Brain pericyte (primary cell): ENCODE results near the gene TPRKB.
"Not testable (repeated sequence)": the region's sequence is repeated elsewhere in the genome, so short reads cannot be mapped to it uniquely, and the experiment has no call there.

Experiments used
- DNase-seq: peaks from one replicate; pipeline ENCODE4 v3.0.0-alpha.2; 2012; ENCODE audit warnings: low read depth, low spot score

Gene TPRKB

GRCh38 chr2:73736855-73737779 lies at the start of gene TPRKB:
TPRKB (minus strand) TSS chr2:73737345; CDS start chr2:73734569, 2,776 bp downstream.
- DNase-seq = peak; percentile 85

DNA sequence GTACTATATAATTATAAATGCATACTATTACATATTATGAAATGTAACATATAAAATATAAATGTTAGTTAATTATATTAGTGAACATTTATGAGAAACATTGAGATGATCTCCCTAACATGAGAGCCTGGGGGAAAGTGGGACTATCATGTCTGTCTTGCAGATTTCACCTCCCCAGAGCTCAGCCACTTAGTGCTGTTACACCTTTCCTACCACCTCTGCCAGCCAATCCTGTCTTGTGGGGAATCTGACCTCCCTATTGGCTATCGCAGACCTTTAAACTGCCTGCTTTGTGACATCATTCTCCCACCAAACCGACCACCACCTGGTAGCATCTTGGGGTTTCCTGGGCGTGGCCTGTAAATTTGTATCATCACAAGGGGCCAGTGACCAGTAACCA lies 46.7 kb upstream of the TPRKB start, which contains the start of gene C2orf78:
TSS of gene C2orf78 (plus strand) at position 301 of the 400 bp plus-strand sequence. CDS start 127 bp downstream, outside the sequence.
- not testable (repeated sequence) for DNase-seq

GRCh38 chr2:73783402-73783801 lies 46.3 kb upstream of the TPRKB start:
- DNase-seq = not testable (repeated sequence)

DNA sequence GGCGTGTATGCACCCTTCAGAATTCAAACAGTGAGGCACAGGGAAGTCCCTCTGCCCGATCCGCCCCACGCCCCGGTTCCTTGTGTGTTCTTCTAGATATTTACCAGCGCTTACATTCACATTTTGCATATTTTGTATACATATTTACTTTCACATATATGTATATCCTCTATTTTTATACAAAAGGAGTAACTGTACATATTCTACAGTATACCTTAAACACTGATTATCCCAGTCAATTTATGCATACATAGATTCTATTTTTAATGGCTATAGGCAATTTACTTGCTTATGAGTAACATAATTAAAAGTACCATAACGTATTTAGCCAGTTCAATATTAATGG lies 43.1 kb upstream of the TPRKB start:
- DNase-seq = no peak

DNA sequence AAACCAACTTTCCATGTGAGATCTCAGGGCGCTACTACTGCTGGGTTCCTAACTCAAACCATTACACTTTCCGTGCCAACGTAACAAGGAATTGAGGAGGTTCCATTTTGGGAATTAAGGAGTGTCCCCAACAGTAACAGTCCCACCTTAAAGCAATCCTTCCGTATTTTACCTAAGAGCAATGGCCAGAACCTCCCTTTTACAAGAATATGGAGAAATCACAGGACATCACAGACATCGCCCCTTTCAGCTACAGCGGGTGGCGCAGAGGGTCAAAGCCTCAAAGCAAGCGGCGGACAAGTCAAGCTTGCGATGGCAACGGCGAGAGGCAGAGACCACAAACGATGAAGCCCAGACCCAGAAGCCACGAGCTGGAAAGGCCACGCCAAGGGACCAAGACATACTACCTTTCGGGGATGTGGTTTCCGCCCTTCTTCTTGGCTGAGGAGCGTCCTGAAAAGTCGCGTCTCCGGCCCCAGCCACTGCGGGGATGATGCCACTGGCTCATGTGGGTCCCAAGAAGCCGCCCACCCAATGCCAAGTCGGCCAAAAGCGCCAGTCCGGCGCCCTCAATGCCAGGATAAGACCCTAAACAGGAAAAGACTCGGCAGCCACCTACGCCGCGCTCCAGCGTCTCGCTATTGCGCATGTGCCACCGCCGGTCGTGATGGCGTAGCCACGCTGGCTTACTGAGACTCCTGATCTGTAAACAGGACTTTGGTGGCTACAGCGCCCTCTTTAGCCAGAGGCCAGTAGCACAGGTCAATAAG lies 42.5 kb upstream of the TPRKB start, which contains the start of gene DUSP11:
TSS of gene DUSP11 (minus strand) at position 637 of the 770 bp plus-strand sequence. CDS start at position 508, 129 bp downstream.
- peak; percentile 75 for DNase-seq

GRCh38 chr2:73778867-73779466 lies 41.8 kb upstream of the TPRKB start:
- not testable (repeated sequence) for DNase-seq

DNA sequence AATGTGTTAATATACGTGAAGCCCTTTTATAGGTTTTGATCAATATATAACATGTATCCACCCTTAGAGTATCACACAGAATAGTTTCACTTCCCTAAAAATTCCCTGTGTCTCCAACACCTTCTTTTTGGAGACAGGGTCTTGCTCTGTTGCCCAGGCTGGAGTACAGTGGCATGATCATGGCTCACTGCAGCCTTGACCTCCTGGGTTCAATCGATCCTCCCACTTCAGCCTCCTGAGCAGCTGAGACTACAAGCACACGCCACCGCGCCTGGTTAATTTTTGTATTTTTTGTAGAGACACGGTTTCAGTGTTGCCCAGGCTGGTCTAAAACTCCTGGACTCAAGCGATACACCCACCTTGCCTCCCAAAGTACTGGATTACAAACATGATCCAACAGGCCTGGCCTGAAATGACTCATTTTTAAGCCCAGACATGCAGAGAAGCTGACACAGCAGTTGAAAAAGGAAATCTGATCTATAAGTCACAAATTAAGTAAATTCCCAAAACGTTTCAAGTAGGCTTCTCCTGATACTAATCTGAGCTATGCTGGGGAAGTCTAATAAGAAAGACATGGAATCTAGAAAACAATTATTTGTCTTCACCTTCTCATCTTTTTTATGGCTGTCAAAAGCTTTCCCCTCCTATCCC lies 39.8 kb upstream of the TPRKB start:
- no peak for DNase-seq

GRCh38 chr2:73776381-73776780 lies 39.2 kb upstream of the TPRKB start:
- DNase-seq = no peak

GRCh38 chr2:73772819-73773218 lies 35.7 kb upstream of the TPRKB start:
- DNase-seq = no peak

DNA sequence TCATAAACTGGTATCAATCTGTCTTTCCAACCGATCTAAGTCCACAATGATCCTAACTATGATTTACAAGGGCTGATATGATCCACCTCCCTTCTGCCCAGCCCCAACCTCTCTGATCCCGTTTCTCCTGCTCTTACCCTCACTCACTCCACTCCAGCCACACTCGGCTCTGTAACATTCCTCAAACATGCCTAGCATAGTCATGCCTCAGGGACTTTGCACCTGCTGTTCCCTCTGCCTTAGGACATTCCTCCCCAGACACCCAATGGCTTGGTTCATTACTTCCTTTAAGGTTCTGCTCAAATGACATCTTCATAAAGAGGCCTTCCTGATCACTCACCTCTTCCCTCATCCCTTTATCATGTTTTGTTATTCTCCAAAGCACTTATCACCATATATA lies 33.6 kb upstream of the TPRKB start:
- DNase-seq = no peak

- no peak for DNase-seq
Observed at GRCh38 chr2:73766994-73767393, 29.8 kb upstream of the TPRKB start.

DNA sequence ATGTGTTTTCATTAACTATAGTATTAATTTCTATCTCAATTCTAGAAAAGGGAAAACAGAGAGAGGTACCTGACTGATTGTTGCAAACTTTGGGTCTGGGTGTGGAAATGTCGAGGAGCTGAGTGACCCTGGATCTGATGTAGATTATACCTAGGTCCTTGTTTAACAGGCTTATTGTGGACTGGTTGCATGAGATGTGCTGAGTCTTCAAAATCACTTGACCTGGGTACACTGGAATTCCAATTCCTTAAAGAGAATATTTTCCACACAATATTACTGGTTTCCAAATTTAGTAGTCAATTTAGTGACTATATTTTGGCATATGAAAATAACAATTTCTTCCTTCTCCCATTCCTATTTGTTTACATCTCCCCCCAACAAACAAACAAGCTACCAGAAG lies 29.2 kb upstream of the TPRKB start:
- no peak for DNase-seq

- no peak for DNase-seq
Observed at GRCh38 chr2:73764945-73765344, 27.8 kb upstream of the TPRKB start.

- DNase-seq = no peak
Observed at GRCh38 chr2:73762571-73762970, 25.4 kb upstream of the TPRKB start.

- no peak for DNase-seq
Observed at GRCh38 chr2:73759904-73760303, 22.8 kb upstream of the TPRKB start.

DNA sequence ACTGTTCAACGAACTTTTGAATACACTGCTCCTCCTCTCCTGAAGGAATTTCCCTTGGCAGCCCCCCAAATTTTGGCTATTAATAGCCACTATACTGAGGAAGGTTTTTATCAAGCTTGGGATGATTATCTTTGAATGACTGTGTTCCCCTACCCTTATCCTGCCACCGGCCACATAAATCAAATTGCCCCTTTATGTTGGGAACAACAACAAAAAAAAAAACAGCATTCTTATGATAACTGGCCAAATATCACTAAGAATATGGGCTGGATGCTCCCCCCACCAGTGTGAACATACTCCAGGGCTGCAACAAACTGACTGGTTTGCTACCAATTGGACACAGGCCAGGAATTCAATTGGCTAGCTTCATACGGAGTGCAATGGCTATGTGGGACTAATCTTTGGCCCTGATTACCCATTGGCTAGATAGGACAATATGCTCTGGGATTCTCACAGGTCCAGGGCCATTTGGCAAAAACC lies 22.2 kb upstream of the TPRKB start:
- DNase-seq = no peak

- not testable (repeated sequence) for DNase-seq
Observed at GRCh38 chr2:73754332-73754731, 17.2 kb upstream of the TPRKB start.

DNA sequence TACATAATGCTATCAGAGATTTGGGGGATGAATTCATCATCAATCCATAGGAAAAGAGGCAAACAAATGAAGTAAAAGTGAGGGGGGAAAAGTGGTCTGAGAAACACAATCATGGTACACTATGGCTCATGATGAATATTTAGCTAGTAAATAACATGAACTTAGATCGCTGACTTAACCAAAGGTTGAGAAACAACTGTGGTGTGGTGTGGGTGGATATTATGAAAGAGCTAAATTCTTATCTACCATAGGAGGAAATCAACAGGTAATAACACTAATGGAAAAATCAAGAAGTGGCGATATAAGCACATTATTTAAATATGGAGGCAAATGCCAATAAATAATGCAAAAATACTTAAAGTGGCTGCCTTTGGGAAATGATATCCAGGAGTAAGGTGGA lies 12.2 kb upstream of the TPRKB start:
- DNase-seq = no peak

GRCh38 chr2:73746877-73747208 lies 9.7 kb upstream of the TPRKB start:
- DNase-seq = no peak

- DNase-seq = no peak
Observed at GRCh38 chr2:73746015-73746876, 9.1 kb upstream of the TPRKB start.

- no peak for DNase-seq
Observed at GRCh38 chr2:73740767-73741166, 3.6 kb upstream of the TPRKB start.
